ENCODE measurements around the gene EVI5. TPM values are rescaled to one million over a fixed set of nuclear protein-coding genes. Genes with fewer than 3 reads are reported as not detected.
A peak's percentile ranks its signal among the peaks of the same experiment; 100 is the strongest.

EVI5 gene
- total and polyA plus RNA-seq, 2 experiments from 2014 or later, result 16.3 to 30.8 TPM

GRCh38 chr1:92486251-92487077 lies 298.4 kb downstream of the EVI5 start, which contains the start of gene GFI1:
Gene GFI1, minus strand, starts transcription at chr1:92486925. Its CDS starts 3,438 bp downstream, at chr1:92483487.
- H3K4me1 ChIP-seq (ENCODE audit: low read depth), result peaks cover 19% of the 10 kb centered on the region
- peak; percentile 42 to 46 for DNase-seq (ENCODE audit: low read depth in 1 of 2, low spot score in 1 of 2)
- no peaks in the 10 kb centered on the region for H3K36me3 ChIP-seq
- peak within 1 kb of the TSS; percentile 23 for H3K4me3 ChIP-seq
- H3K27me3 ChIP-seq, result peaks cover 100% of the 10 kb centered on the region
- no peak within 1 kb of the TSS for H3K27ac ChIP-seq
- no peaks in the 10 kb centered on the region for H3K9me3 ChIP-seq (ENCODE audit: low read depth)
- no peak for TF ChIP-seq CTCF (IDR thresholded peaks at IDR 0.05; ENCODE audit: low read depth, low read length)

GRCh38 chr1:92485381-92486250 lies 299.3 kb downstream of the EVI5 start:
- Histone ChIP-seq H3K27ac (no peak overlapping the region), H3K4me1 (ENCODE audit: low read depth) (peaks cover 19% of the 10 kb centered on the region), H3K4me3 (peak overlapping the region; percentile 23), H3K36me3 (no peaks in the 10 kb centered on the region), H3K27me3 (peaks cover 100% of the 10 kb centered on the region), H3K9me3 (ENCODE audit: low read depth) (no peaks in the 10 kb centered on the region)
- TF ChIP-seq CTCF (IDR thresholded peaks at IDR 0.05; ENCODE audit: low read depth, low read length), result peak; percentile 33
- DNase-seq (ENCODE audit: low read depth in 1 of 2, low spot score in 1 of 2), result peak; percentile 55 to 58

GRCh38 chr1:92484472-92485380 lies 300.2 kb downstream of the EVI5 start:
- peaks cover 100% of the 10 kb centered on the region for H3K27me3 ChIP-seq
- peak overlapping the region; percentile 23 for H3K4me3 ChIP-seq
- peak; percentile 39 to 49 for DNase-seq (ENCODE audit: low read depth in 1 of 2, low spot score in 1 of 2)
- H3K27ac ChIP-seq, result no peak overlapping the region
- no peak for TF ChIP-seq CTCF (IDR thresholded peaks at IDR 0.05; ENCODE audit: low read depth, low read length)
- H3K9me3 ChIP-seq (ENCODE audit: low read depth), result no peaks in the 10 kb centered on the region
- peaks cover 19% of the 10 kb centered on the region for H3K4me1 ChIP-seq (ENCODE audit: low read depth)
- H3K36me3 ChIP-seq, result no peaks in the 10 kb centered on the region

GRCh38 chr1:92483610-92484471 lies 301.1 kb downstream of the EVI5 start:
- no peaks in the 10 kb centered on the region for H3K36me3 ChIP-seq
- no peaks in the 10 kb centered on the region for H3K9me3 ChIP-seq (ENCODE audit: low read depth)
- no peak overlapping the region for H3K27ac ChIP-seq
- no peak for TF ChIP-seq CTCF (IDR thresholded peaks at IDR 0.05; ENCODE audit: low read depth, low read length)
- peaks cover 19% of the 10 kb centered on the region for H3K4me1 ChIP-seq (ENCODE audit: low read depth)
- H3K27me3 ChIP-seq, result peaks cover 100% of the 10 kb centered on the region
- peak overlapping the region; percentile 23 for H3K4me3 ChIP-seq
- peak in 1 of 2 donors; percentile 14 for DNase-seq (ENCODE audit: low read depth in 1 of 2, low spot score in 1 of 2)
